ENCODE measurements around the gene TAF1D. TPM values are rescaled to one million over a fixed set of nuclear protein-coding genes. Genes with fewer than 3 reads are reported as not detected.

TAF1D gene
- polyA plus RNA-seq, 3 donors = 5.9 to 68.3 (median 7.4) TPM

GRCh38 chr11:93744669-93745004, 3.3 kb upstream of the TAF1D start:
- Histone ChIP-seq H3K9me3 (replicated peaks in 1 of 2; ENCODE audit: control insufficient read depth in 1 of 2, insufficient read depth in 1 of 2, low read length in 2 of 2) (no peaks in the 10 kb centered on the region), H3K27ac (ENCODE audit: low read depth in 1 of 2, low read length in 2 of 2) (no peak overlapping the region), H3K4me3 (replicated peaks in 1 of 3; ENCODE audit: low read depth in 2 of 3, low read length in 3 of 3) (no peak overlapping the region), H3K4me1 (ENCODE audit: control insufficient read depth in 1 of 2, insufficient read depth in 2 of 2, low read length in 2 of 2) (peaks cover 19 to 20% of the 10 kb centered on the region in 2 donors), H3K4me2 (replicated peaks; ENCODE audit: extremely low read depth, low read length, poor library complexity, severe bottlenecking) (no peak overlapping the region), H3K79me2 (ENCODE audit: insufficient read depth, low read length) (peaks cover 44% of the 10 kb centered on the region), H4K20me1 (ENCODE audit: insufficient read depth, low read length) (peaks cover 9% of the 10 kb centered on the region), H3K36me3 (replicated peaks in 1 of 2; ENCODE audit: control insufficient read depth in 1 of 2, insufficient read depth in 2 of 2, low read length in 2 of 2) (peaks cover 3 to 11% of the 10 kb centered on the region in 2 donors), H3K9ac (ENCODE audit: insufficient read depth, low read length, poor library complexity, severe bottlenecking) (no peak overlapping the region), H3K27me3 (ENCODE audit: control insufficient read depth in 2 of 2, insufficient read depth in 2 of 2, low read length in 2 of 2) (no peaks in the 10 kb centered on the region), H2AFZ (ENCODE audit: insufficient read depth, low read depth, low read length, poor library complexity, severe bottlenecking) (no peak overlapping the region)
- Mint-ChIP-seq H3K4me1 (peaks cover 26% of the 10 kb centered on the region), H3K27me3 (ENCODE audit: low read depth in 3 of 3) (peaks cover 0 to 2% (median 0%) of the 10 kb centered on the region in 3 donors), H3K4me3 (no peak overlapping the region), H3K9me3 (peaks cover 0 to 5% (median 0%) of the 10 kb centered on the region in 7 donors), H3K27ac (peak overlapping the region in 1 of 7 donors; percentile 6), H3K36me3 (peaks cover 12 to 23% of the 10 kb centered on the region in 2 donors)
- no peak for TF ChIP-seq CTCF (IDR thresholded peaks at IDR 0.05)
- DNase-seq = no peak
- intact Hi-C loops (cut with micrococcal nuclease) = loop anchor here (5.0 to 10.0 kb wide), 4 partner anchors 38 to 550 kb away; partner anchors contain the start of genes MED17 (in 2 of the 2) and SLC36A4 (in 2 of the 2)
- WGBS (ENCODE audit: insufficient coverage) = 81% methylated on average over 4 of the region's 7 CpGs

- Histone ChIP-seq H3K4me2 (replicated peaks; ENCODE audit: extremely low read depth, low read length, poor library complexity, severe bottlenecking) (no peak overlapping the region), H4K20me1 (ENCODE audit: insufficient read depth, low read length) (peaks cover 23% of the 10 kb centered on the region), H2AFZ (ENCODE audit: insufficient read depth, low read depth, low read length, poor library complexity, severe bottlenecking) (no peak overlapping the region), H3K4me1 (ENCODE audit: control insufficient read depth in 1 of 2, insufficient read depth in 2 of 2, low read length in 2 of 2) (peaks cover 31 to 33% of the 10 kb centered on the region in 2 donors), H3K9me3 (replicated peaks in 1 of 2; ENCODE audit: control insufficient read depth in 1 of 2, insufficient read depth in 1 of 2, low read length in 2 of 2) (no peaks in the 10 kb centered on the region), H3K79me2 (ENCODE audit: insufficient read depth, low read length) (peaks cover 58% of the 10 kb centered on the region), H3K9ac (ENCODE audit: insufficient read depth, low read length, poor library complexity, severe bottlenecking) (no peak overlapping the region), H3K4me3 (replicated peaks in 1 of 3; ENCODE audit: low read depth in 2 of 3, low read length in 3 of 3) (no peak overlapping the region), H3K27me3 (ENCODE audit: control insufficient read depth in 2 of 2, insufficient read depth in 2 of 2, low read length in 2 of 2) (no peaks in the 10 kb centered on the region), H3K36me3 (replicated peaks in 1 of 2; ENCODE audit: control insufficient read depth in 1 of 2, insufficient read depth in 2 of 2, low read length in 2 of 2) (peaks cover 15 to 23% of the 10 kb centered on the region in 2 donors), H3K27ac (ENCODE audit: low read depth in 1 of 2, low read length in 2 of 2) (no peak overlapping the region)
- peaks cover 18 to 24% of the 10 kb centered on the region in 2 donors for H3K36me3 Mint-ChIP-seq
- H3K4me3 Mint-ChIP-seq = no peak overlapping the region
- H3K9me3 Mint-ChIP-seq = peaks cover 0 to 5% (median 0%) of the 10 kb centered on the region in 7 donors
- peaks cover 39% of the 10 kb centered on the region for H3K4me1 Mint-ChIP-seq
- TF ChIP-seq CTCF (IDR thresholded peaks at IDR 0.05) = no peak
- peaks cover 0 to 2% (median 0%) of the 10 kb centered on the region in 3 donors for H3K27me3 Mint-ChIP-seq (ENCODE audit: low read depth in 3 of 3)
- H3K27ac Mint-ChIP-seq = peak overlapping the region in 1 of 7 donors; percentile 58
- no peak for DNase-seq
- intact Hi-C loops (cut with micrococcal nuclease) = loop anchor here (5.0 to 10.0 kb wide), 4 partner anchors 39 to 548 kb away; partner anchors contain the start of genes MED17 (in 2 of the 2) and SLC36A4 (in 2 of the 2)
- WGBS (ENCODE audit: insufficient coverage) = 94% methylated on average over 11 of the region's 23 CpGs
These were observed 2.0 kb upstream of the TAF1D start for GRCh38 chr11:93743291-93743690.

Measured in CD14-positive monocyte (primary cell).